Esophagus muscularis mucosa (tissue), 4 donors: ENCODE measurements around the gene TGFBR1.

ENCODE experiments used
- CTCF ChIP-seq, 3 experiments: fragments of 200-600 bp in 2 of 3; fragments of 450-650 bp in 1 of 3; sonication (generic) in 2 of 3; IDR thresholded peaks; one replicate each; pipeline ENCODE4 v1.5.1; 2017 to 2019; ENCODE audit warnings: antibody characterized with exemption in 3 of 3, mild to moderate bottlenecking in 2 of 3, moderate library complexity in 1 of 3
- EP300 ChIP-seq: sonication (generic); formaldehyde crosslinking; IDR thresholded peaks from one replicate; pipeline ENCODE4 v1.6.1; 2017; ENCODE audit warnings: antibody characterized with exemption
- POLR2A ChIP-seq: fragments of 450-650 bp; IDR thresholded peaks from one replicate; pipeline ENCODE4 v1.6.1; 2017; ENCODE audit warnings: antibody characterized with exemption, moderate library complexity, mild to moderate bottlenecking, low read depth

DNA sequence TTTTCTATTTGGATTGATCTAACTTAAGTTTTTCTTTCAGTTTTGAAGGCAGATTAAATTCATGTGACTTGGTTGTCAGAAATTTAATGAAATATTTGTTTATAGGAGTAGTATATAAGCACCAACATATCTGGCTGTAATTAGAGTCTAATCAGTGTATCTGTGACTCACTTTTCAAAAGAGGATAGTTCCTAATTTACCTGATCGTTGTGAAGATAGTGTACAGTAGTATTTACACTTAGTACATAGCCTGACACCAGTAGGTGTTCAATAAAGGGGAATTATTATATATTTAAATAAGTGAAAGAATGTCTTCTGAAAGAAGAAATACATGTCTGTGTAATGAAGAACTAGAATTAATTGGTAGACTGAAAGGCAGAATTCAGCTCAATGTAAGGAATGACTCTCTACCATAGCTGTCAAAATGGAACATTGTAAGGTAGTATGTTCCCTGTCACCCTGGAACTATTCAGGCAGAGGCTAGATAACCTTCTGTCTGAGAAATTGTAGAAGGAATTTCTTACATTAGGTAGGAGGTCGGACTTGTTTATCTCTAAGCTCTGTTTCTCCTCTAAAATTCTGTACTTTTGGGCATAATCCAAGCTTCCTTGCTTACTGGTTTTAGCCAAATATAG is 8.6 kb downstream of the TGFBR1 start:
- no peak for TF ChIP-seq CTCF (IDR thresholded peaks at IDR 0.05)
- no peak for TF ChIP-seq POLR2A
- no peak for TF ChIP-seq EP300
